ACC112 (cell line): ENCODE results near the gene ACTG1.

ENCODE experiments used
- H2AFZ ChIP-seq: fragments of 200-600 bp; sonication (generic); one replicate; pipeline ENCODE4 v1.6.0; 2017; ENCODE audit warnings: antibody characterized with exemption, low read length; ENCODE audit not compliant: unreplicated experiment
- H3K27ac ChIP-seq: fragments of 200-600 bp; sonication (generic); 2 replicates; pipeline ENCODE4 v1.5.1; 2014; ENCODE audit warnings: low read depth, mild to moderate bottlenecking, antibody characterized with exemption, low read length, moderate library complexity
- H3K27me3 ChIP-seq: fragments of 200-600 bp; sonication (generic); 2 replicates; pipeline ENCODE4 v1.6.1; 2014; ENCODE audit warnings: mild to moderate bottlenecking, antibody characterized with exemption, low read length, moderate library complexity, mixed read lengths; ENCODE audit not compliant: insufficient read depth
- H3K36me3 ChIP-seq: fragments of 200-600 bp; sonication (generic); 2 replicates; pipeline ENCODE4 v1.6.1; 2016; ENCODE audit warnings: mild to moderate bottlenecking, antibody characterized with exemption, low read length, moderate library complexity, mixed read lengths; ENCODE audit not compliant: insufficient read depth
- H3K4me1 ChIP-seq: fragments of 200-600 bp; sonication (generic); one replicate; pipeline ENCODE4 v1.6.1; 2016; ENCODE audit warnings: low read length, mixed read lengths; ENCODE audit not compliant: insufficient read depth, unreplicated experiment, control insufficient read depth
- H3K4me3 ChIP-seq: fragments of 200-600 bp; sonication (generic); 2 replicates; pipeline ENCODE4 v1.5.1; 2014; ENCODE audit warnings: mild to moderate bottlenecking, low read depth, low read length
- H3K79me2 ChIP-seq: fragments of 200-600 bp; sonication (generic); one replicate; pipeline ENCODE4 v1.6.0; 2016; ENCODE audit warnings: low read length; ENCODE audit not compliant: control insufficient read depth, unreplicated experiment, insufficient read depth

ACTG1 gene

GRCh38 chr17:81478119-81478518 lies 34.5 kb downstream of the ACTG1 start:
- no peak overlapping the region for H2AFZ ChIP-seq
- peaks cover 18% of the 10 kb centered on the region for H3K4me1 ChIP-seq
- H3K36me3 ChIP-seq: no peaks in the 10 kb centered on the region
- H3K27me3 ChIP-seq: no peaks in the 10 kb centered on the region
- H3K79me2 ChIP-seq: no peaks in the 10 kb centered on the region
- no peak overlapping the region for H3K4me3 ChIP-seq
- H3K27ac ChIP-seq: no peak overlapping the region

GRCh38 chr17:81477173-81477572 lies 35.4 kb downstream of the ACTG1 start:
- Histone ChIP-seq H3K79me2 (no peaks in the 10 kb centered on the region), H3K4me3 (no peak overlapping the region), H2AFZ (no peak overlapping the region), H3K36me3 (no peaks in the 10 kb centered on the region), H3K27me3 (no peaks in the 10 kb centered on the region), H3K4me1 (peaks cover 18% of the 10 kb centered on the region), H3K27ac (no peak overlapping the region)

- H3K27ac ChIP-seq: no peak overlapping the region
- H3K36me3 ChIP-seq: no peaks in the 10 kb centered on the region
- H2AFZ ChIP-seq: no peak overlapping the region
- H3K79me2 ChIP-seq: no peaks in the 10 kb centered on the region
- no peak overlapping the region for H3K4me3 ChIP-seq
- H3K4me1 ChIP-seq: peaks cover 15% of the 10 kb centered on the region
- H3K27me3 ChIP-seq: no peaks in the 10 kb centered on the region
Observed at GRCh38 chr17:81476635-81477034, 36.0 kb downstream of the ACTG1 start.

GRCh38 chr17:81476097-81476496 lies 36.5 kb downstream of the ACTG1 start:
- Histone ChIP-seq H3K4me1 (peaks cover 20% of the 10 kb centered on the region), H3K79me2 (no peaks in the 10 kb centered on the region), H3K4me3 (no peak overlapping the region), H3K27me3 (no peaks in the 10 kb centered on the region), H2AFZ (no peak overlapping the region), H3K27ac (no peak overlapping the region), H3K36me3 (no peaks in the 10 kb centered on the region)

GRCh38 chr17:81474958-81475357 lies 37.6 kb downstream of the ACTG1 start:
- peaks cover 13% of the 10 kb centered on the region for H3K4me1 ChIP-seq
- H2AFZ ChIP-seq: no peak overlapping the region
- no peak overlapping the region for H3K4me3 ChIP-seq
- no peak overlapping the region for H3K27ac ChIP-seq
- no peaks in the 10 kb centered on the region for H3K36me3 ChIP-seq
- no peaks in the 10 kb centered on the region for H3K27me3 ChIP-seq
- H3K79me2 ChIP-seq: no peaks in the 10 kb centered on the region

GRCh38 chr17:81473019-81473418 lies 39.6 kb downstream of the ACTG1 start:
- Histone ChIP-seq H2AFZ (no peak overlapping the region), H3K79me2 (no peaks in the 10 kb centered on the region), H3K27ac (no peak overlapping the region), H3K27me3 (no peaks in the 10 kb centered on the region), H3K4me1 (peaks cover 10% of the 10 kb centered on the region), H3K36me3 (no peaks in the 10 kb centered on the region), H3K4me3 (no peak overlapping the region)

- H3K27ac ChIP-seq: peak overlapping the region; percentile 57
Observed at GRCh38 chr17:81471818-81472456, 40.7 kb downstream of the ACTG1 start.

GRCh38 chr17:81470944-81471817 lies 41.4 kb downstream of the ACTG1 start:
- Histone ChIP-seq H3K4me1 (peaks cover 10% of the 10 kb centered on the region), H3K27me3 (no peaks in the 10 kb centered on the region), H2AFZ (no peak overlapping the region), H3K79me2 (no peaks in the 10 kb centered on the region), H3K36me3 (no peaks in the 10 kb centered on the region), H3K4me3 (peak overlapping the region; percentile 80), H3K27ac (peak overlapping the region; percentile 40)

More at GRCh38 chr17:81471818-81472456, 40.7 kb downstream of the ACTG1 start:
- no peaks in the 10 kb centered on the region for H3K79me2 ChIP-seq
- peaks cover 10% of the 10 kb centered on the region for H3K4me1 ChIP-seq
- H3K36me3 ChIP-seq: no peaks in the 10 kb centered on the region
- H3K27me3 ChIP-seq: no peaks in the 10 kb centered on the region
- peak overlapping the region; percentile 80 for H3K4me3 ChIP-seq
- H2AFZ ChIP-seq: peak overlapping the region; percentile 7

- H3K4me1 ChIP-seq: peaks cover 10% of the 10 kb centered on the region
- no peak overlapping the region for H3K4me3 ChIP-seq
- no peaks in the 10 kb centered on the region for H3K27me3 ChIP-seq
- no peaks in the 10 kb centered on the region for H3K79me2 ChIP-seq
- no peaks in the 10 kb centered on the region for H3K36me3 ChIP-seq
- no peak overlapping the region for H3K27ac ChIP-seq
- no peak overlapping the region for H2AFZ ChIP-seq
Observed at GRCh38 chr17:81470270-81470943, 42.2 kb downstream of the ACTG1 start.

- H3K27ac ChIP-seq: no peak overlapping the region
- no peaks in the 10 kb centered on the region for H3K36me3 ChIP-seq
- no peak overlapping the region for H3K4me3 ChIP-seq
- H3K4me1 ChIP-seq: peaks cover 10% of the 10 kb centered on the region
- H3K79me2 ChIP-seq: no peaks in the 10 kb centered on the region
- H2AFZ ChIP-seq: no peak overlapping the region
- H3K27me3 ChIP-seq: no peaks in the 10 kb centered on the region
Observed at GRCh38 chr17:81469266-81469665, 43.3 kb downstream of the ACTG1 start.
